Central memory CD8-positive, alpha-beta T cell (primary cell): Measurements from ENCODE around the gene NEK6.
A peak's percentile ranks its signal among the peaks of the same experiment; 100 is the strongest.

Source experiments
- ATAC-seq: fragments of 150-1000 bp; cut with Tn5 transposase; replicated peaks from 2 replicates; pipeline ENCODE4 v1.10.0; 2022; ENCODE audit warnings: mild to moderate bottlenecking, moderate FRiP score, moderate number of reproducible peaks; ENCODE audit not compliant: poor library complexity, severe bottlenecking; ENCODE audit errors: extremely low read depth
- DNase-seq, 2 donors: peaks; one replicate each; pipeline ENCODE4 v3.0.0; 2021; ENCODE audit warnings: low spot score in 2 of 2
- H3K27ac Mint-ChIP-seq: one replicate; pipeline ENCODE4 v1.8.0; 2022; ENCODE audit warnings: low read depth, mild to moderate bottlenecking, moderate library complexity, mixed read lengths
- H3K27me3 Mint-ChIP-seq: one replicate; pipeline ENCODE4 v1.8.0; 2022; ENCODE audit warnings: mixed read lengths
- H3K36me3 Mint-ChIP-seq: one replicate; pipeline ENCODE4 v1.8.0; 2022; ENCODE audit warnings: mild to moderate bottlenecking, moderate library complexity, mixed read lengths; ENCODE audit not compliant: insufficient read depth
- H3K4me1 Mint-ChIP-seq: one replicate; pipeline ENCODE4 v1.8.0; 2022; ENCODE audit warnings: mixed read lengths
- H3K4me3 Mint-ChIP-seq: one replicate; pipeline ENCODE4 v1.8.0; 2022; ENCODE audit warnings: mild to moderate bottlenecking, moderate library complexity, mixed read lengths
- H3K9me3 Mint-ChIP-seq: one replicate; pipeline ENCODE4 v1.8.0; 2022; ENCODE audit warnings: mixed read lengths

The NEK6 gene

DNA sequence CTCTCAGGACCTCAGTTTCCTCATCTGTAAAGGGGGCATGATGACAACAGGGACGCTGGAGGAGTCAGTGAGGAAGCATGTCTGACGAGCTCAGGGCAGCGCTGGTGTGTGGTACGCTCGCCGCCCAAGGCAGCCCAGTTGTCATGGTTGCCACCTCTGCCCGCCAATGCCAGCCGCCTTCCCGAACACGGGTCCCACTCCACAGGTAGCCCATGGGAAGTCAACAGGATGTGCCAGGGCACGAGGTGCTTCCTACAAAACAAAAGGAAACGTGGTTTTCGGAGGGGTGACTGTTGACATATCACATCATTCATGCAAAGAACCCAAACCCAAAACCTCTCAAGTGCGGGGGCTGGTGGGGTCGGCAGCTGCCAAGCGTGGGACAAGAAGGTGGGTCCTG is 58.1 kb downstream of the NEK6 start:
- Mint-ChIP-seq H3K27me3 (no peaks in the 10 kb centered on the region), H3K9me3 (no peaks in the 10 kb centered on the region), H3K4me3 (no peak overlapping the region), H3K36me3 (peaks cover 9% of the 10 kb centered on the region), H3K4me1 (peaks cover 8% of the 10 kb centered on the region), H3K27ac (no peak overlapping the region)
- no peak for DNase-seq
- no peak for ATAC-seq

DNA sequence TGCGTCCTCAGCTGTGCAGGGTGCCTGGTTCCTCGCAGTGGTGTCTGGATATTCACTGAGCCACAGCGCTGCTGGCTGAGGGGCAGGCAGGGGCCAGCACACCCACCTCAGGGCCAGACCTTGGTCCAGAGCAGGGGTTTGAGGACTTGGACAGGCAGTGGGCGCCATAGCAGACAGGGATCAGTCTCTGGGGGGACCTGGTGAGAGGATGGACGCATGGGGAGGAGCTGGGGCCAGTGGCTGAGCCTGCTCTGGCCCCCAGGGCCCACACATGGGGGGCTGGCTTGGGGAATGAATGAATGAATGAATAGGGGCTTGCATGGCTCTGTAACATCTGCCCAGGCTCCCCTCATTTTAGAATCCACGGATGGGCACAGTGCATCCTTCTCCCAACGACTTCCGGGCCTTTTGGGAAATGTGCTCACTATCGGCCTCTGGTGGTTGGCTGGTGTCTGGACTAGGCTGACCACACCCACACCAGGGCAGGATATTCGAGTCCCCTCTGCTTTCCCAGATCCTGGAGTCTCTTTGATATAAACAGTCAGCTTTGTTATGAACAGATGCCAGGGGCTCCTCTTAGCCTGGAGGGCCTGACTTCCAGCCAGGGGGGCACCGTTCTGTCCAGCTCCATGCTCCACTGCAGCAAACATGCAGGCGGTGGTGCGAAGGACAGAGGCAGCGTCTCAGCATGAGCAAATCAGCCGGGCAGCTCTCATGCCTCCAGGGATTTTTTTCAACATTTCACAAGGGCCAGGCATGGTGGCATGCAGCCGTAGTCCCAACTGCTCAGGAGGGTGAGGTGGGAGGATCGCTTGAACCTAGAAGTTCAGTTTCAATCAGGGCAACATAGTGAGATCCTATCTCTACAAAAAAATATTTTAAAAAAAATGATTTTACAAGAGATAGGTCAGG is 62.6 kb downstream of the NEK6 start:
- ATAC-seq (no peak), DNase-seq (no peak)
- H3K27me3 Mint-ChIP-seq, result no peaks in the 10 kb centered on the region
- peaks cover 14% of the 10 kb centered on the region for H3K36me3 Mint-ChIP-seq
- no peaks in the 10 kb centered on the region for H3K9me3 Mint-ChIP-seq
- no peak overlapping the region for H3K4me3 Mint-ChIP-seq
- H3K27ac Mint-ChIP-seq, result no peak overlapping the region
- H3K4me1 Mint-ChIP-seq, result peaks cover 8% of the 10 kb centered on the region

DNA sequence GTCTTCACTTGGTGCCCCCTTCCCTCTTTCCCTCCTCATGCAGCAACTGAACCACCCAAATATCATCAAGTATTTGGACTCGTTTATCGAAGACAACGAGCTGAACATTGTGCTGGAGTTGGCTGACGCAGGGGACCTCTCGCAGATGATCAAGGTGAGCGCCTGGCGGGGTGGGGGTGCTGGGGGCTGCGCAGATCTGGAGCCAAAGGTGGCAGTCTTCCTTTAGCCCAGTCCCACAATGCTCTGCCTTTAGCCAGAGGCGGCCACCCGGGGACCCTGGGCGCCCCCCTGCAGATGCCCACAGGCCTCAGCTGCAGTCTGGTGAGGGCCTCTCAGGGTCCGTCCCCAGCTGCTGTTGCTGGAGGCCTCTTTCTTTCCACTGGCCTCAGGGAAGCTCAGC is 63.7 kb downstream of the NEK6 start:
- no peaks in the 10 kb centered on the region for H3K9me3 Mint-ChIP-seq
- H3K36me3 Mint-ChIP-seq, result peaks cover 12% of the 10 kb centered on the region
- H3K4me3 Mint-ChIP-seq, result no peak overlapping the region
- H3K4me1 Mint-ChIP-seq, result peaks cover 8% of the 10 kb centered on the region
- no peaks in the 10 kb centered on the region for H3K27me3 Mint-ChIP-seq
- DNase-seq (no peak), ATAC-seq (no peak)
- no peak overlapping the region for H3K27ac Mint-ChIP-seq

DNA sequence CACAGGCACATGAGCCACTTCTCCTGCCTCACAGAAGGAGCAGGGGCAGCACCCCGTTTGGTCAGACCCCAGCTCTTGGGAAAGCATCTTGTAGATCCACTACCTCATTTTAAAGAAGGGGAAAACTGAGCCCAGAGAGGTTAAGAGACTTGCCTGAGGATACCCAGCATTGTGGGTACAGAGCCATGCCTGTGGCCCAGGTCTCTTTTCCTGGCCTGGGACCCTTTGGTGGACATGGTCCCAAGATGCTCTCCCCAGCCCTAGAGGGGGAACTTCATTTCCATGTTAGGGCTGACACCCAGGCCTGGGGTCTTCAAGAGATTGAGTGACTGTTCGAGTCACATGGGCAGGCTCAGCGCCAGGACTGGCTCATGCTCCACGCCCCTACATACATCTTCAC is 64.2 kb downstream of the NEK6 start:
- DNase-seq, result no peak
- H3K36me3 Mint-ChIP-seq, result peaks cover 9% of the 10 kb centered on the region
- peaks cover 8% of the 10 kb centered on the region for H3K4me1 Mint-ChIP-seq
- no peak overlapping the region for H3K4me3 Mint-ChIP-seq
- no peak overlapping the region for H3K27ac Mint-ChIP-seq
- no peaks in the 10 kb centered on the region for H3K9me3 Mint-ChIP-seq
- no peaks in the 10 kb centered on the region for H3K27me3 Mint-ChIP-seq
- no peak for ATAC-seq

DNA sequence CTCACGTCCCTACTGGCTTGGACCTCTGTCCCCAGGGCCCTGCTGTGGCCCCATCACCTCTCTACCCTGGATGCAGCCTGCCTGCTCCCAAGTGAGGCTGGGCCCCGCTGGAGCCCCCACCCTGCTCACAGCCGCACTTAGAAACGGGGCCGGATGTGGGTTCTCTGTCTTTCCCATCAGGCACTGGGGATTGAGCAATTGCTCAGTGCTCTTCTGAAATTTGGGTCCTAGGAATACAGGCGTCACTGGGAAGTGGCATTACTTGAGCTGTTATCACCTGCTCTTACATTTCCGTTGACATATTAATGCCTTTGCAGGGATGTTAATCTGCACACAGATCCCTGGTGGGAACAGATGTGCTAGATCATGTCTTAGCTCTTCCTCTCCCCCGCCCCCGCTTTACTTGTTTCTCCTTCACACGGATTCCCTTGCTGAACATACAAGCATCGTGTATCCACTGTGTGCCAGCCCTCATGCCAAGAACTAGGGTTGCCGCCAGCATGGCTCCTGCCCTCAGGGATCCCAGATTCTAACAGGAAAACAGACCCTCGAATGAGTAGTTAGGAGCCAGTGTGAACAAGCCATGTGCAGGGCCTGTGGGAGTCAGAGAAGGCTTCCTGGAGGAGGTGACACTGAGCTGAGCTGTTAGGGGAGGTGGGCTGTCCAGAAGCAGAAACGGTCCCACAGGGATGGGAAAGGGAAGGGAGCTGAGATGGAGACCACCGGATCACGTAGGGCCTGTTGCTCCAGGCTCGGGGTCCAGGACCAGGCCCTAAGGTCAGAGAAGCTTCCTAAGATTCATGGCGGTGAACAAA is 65.1 kb downstream of the NEK6 start:
- no peak for DNase-seq
- H3K4me1 Mint-ChIP-seq, result peaks cover 8% of the 10 kb centered on the region
- H3K4me3 Mint-ChIP-seq, result no peak overlapping the region

DNA sequence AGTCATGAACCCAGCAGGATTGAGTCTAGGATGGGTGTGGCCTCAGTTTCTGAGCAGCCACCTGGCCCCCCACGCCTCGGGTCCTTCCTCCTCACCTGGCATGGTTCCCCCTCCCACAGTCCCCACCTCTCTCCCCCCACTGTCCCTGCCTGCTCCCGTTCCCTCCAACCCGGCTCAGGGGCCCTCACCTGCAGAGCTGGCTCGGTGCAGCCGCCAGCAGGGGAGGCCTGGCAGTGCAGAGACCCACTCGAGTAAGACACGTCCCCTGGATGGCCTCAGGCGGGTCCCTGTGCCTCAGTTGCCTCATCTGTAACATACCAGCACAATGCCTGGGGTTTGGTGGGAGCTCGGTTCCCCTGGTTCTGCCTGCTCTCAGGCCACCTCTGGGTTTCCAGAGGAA is 66.2 kb downstream of the NEK6 start:
- H3K27ac Mint-ChIP-seq, result no peak overlapping the region
- H3K4me1 Mint-ChIP-seq, result peaks cover 8% of the 10 kb centered on the region
- no peaks in the 10 kb centered on the region for H3K27me3 Mint-ChIP-seq
- H3K4me3 Mint-ChIP-seq, result no peak overlapping the region
- H3K9me3 Mint-ChIP-seq, result no peaks in the 10 kb centered on the region
- no peak for DNase-seq
- no peak for ATAC-seq
- H3K36me3 Mint-ChIP-seq, result peaks cover 11% of the 10 kb centered on the region

More for the DNA sequence above, 65.1 kb downstream of the NEK6 start:
- Mint-ChIP-seq H3K27me3 (no peaks in the 10 kb centered on the region), H3K9me3 (no peaks in the 10 kb centered on the region), H3K27ac (peak overlapping the region; percentile 29), H3K36me3 (peaks cover 8% of the 10 kb centered on the region)
- no peak for ATAC-seq

DNA sequence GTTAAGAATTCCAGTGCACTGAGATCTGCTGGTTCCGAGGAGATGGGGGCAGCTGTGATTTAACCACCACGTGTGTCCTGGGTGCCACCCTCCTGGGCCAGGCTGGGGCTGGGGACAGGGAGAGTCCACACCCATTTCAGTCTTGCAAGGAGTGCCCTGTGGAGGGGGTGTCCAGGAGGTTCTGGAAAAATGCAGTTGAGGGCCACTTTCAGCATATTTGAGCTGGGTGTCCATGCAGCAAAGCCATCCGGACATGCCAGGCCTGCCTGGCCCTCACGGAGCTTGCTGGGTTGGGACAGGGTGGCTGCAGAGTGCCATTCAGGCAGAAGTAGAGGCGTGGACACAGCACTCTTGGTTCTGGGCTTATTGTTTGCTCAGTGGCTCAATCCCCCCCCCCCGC is 68.1 kb downstream of the NEK6 start:
- Mint-ChIP-seq H3K27me3 (no peaks in the 10 kb centered on the region), H3K9me3 (no peaks in the 10 kb centered on the region), H3K27ac (no peak overlapping the region), H3K4me1 (no peaks in the 10 kb centered on the region), H3K36me3 (peaks cover 9% of the 10 kb centered on the region), H3K4me3 (no peak overlapping the region)
- ATAC-seq (no peak), DNase-seq (no peak)

DNA sequence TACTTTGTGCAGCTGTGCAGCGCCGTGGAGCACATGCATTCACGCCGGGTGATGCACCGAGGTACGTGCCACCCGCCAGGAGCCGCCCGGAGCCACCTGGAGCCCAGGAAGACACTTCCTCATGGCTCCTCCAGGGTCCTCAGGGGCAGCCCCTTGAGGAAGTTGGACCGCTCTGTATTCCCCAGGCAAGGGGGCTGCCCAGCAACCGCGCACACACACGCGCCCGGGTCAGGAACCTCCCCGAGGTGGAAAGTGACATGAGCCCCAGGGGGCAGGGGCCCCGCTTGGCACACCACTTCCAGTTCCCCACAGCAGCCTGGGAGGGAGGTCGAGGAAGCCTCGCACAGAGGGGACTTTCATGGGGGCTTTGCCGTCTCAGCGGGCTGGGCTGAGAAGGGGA is 68.6 kb downstream of the NEK6 start:
- ATAC-seq, result no peak

DNA sequence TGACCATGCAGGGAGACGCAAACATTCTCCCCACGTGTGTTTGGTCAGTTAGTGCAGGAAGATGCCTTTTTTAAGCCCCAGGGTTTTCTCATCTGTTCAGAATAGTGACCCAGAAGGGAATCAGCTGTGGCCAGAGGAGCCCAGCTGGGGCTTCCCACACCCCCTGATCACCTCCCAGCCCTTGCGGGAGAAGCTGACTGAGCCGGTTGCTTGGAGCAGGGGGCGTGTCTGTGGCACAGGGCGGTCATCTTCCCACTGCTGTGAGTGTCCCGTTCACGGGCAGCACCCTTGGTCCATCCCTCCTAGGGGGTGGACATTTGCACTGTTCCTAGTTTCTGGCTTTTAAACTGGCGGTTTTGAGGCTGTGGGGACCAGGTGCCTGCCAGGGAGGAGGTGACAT is 69.7 kb downstream of the NEK6 start:
- Mint-ChIP-seq H3K27ac (no peak overlapping the region), H3K36me3 (peaks cover 9% of the 10 kb centered on the region), H3K4me1 (no peaks in the 10 kb centered on the region), H3K27me3 (no peaks in the 10 kb centered on the region), H3K4me3 (no peak overlapping the region), H3K9me3 (no peaks in the 10 kb centered on the region)
- DNase-seq (no peak), ATAC-seq (no peak)

More for the DNA sequence above, 68.6 kb downstream of the NEK6 start:
- Mint-ChIP-seq H3K9me3 (no peaks in the 10 kb centered on the region), H3K27me3 (no peaks in the 10 kb centered on the region), H3K36me3 (peaks cover 9% of the 10 kb centered on the region), H3K27ac (no peak overlapping the region), H3K4me3 (no peak overlapping the region), H3K4me1 (no peaks in the 10 kb centered on the region)
- DNase-seq, result no peak

DNA sequence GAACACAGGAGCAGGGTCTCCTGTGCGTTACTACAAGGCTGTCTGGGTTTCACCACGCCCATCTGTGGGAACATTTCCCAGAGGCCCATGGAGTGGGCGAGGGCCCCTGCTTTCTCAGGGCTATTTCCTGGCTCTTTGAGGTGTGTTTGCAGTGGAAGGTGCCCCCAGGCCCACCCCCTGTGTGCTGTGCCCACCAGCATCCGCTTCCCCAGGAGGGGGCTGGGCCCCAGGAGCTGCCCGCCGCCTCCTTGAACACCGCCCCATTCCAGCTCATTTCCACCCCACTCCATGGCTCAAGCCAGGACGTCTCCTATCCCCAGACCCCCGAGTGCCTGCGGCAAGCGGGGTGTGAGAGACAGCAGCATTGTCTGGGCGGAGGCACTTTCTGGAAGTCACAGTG is 70.5 kb downstream of the NEK6 start:
- no peak overlapping the region for H3K4me3 Mint-ChIP-seq
- H3K27ac Mint-ChIP-seq, result no peak overlapping the region
- no peaks in the 10 kb centered on the region for H3K27me3 Mint-ChIP-seq
- no peak for ATAC-seq
- no peak for DNase-seq
- H3K9me3 Mint-ChIP-seq, result no peaks in the 10 kb centered on the region
- H3K36me3 Mint-ChIP-seq, result peaks cover 7% of the 10 kb centered on the region
- H3K4me1 Mint-ChIP-seq, result no peaks in the 10 kb centered on the region

DNA sequence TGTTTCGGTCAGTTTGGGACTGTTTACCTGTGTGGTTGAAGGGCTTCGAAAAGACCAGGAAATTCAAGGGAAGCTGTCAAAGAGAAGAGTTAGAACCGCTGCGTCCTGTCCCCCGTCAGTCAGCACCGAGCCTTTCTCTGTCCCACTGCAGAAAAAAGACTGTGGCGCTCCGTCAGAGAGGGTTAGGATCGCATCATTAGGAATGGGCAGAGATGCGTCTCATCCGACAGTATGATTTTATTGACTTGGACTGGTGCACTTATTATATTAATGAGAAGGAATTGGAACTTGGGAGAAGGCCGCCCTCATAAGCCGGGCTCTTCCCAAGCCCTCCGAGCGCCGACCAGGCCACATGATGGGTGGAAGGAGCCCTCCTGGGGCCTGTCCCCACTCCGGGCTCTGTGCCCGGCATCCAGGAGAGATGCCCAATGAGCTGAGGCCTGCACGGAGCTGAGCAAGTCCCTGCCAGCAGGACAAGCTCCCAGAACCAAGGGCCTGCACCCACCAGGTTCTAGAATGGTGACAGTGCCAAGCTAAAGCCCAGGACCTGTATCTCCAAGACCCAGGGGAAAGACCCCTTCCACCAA is 71.5 kb downstream of the NEK6 start:
- DNase-seq (no peak), ATAC-seq (no peak)
- H3K36me3 Mint-ChIP-seq, result peaks cover 8% of the 10 kb centered on the region
- no peaks in the 10 kb centered on the region for H3K9me3 Mint-ChIP-seq
- H3K27ac Mint-ChIP-seq, result no peak overlapping the region
- no peaks in the 10 kb centered on the region for H3K4me1 Mint-ChIP-seq
- H3K4me3 Mint-ChIP-seq, result no peak overlapping the region
- no peaks in the 10 kb centered on the region for H3K27me3 Mint-ChIP-seq

DNA sequence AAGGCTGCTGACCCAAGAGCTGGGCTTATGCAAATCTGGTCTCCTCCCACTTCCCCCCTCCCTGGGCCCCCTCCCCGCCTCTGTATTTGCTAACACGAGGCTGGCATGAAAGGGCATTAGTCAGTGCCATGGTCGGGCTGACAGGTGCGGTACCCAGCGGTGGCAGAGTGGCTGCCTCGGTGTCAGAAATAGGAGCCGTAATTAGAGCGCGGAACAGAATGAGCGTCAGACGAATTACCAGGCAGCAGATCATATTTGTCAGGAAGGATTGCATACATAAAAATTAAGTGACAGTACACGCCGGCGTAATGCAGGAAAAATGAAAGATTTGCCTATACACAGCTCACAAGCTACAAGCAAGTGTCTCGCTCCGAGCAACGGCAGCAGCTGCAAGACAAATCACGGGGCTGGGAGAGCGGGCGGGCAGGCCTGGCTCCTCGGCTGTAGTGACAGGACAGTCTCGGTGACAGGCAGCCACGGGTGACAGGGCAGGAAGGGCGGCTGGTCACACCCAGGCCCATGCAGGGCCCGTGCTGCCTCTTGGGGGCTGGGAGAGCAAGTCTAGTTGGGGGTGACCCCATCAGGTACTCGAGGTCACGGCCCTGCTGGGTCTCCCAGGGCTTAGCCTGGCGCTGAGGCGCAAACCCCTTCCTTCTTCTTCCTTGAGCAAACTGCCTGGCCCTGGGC is 72.4 kb downstream of the NEK6 start:
- DNase-seq (no peak), ATAC-seq (no peak)
- H3K36me3 Mint-ChIP-seq, result peaks cover 8% of the 10 kb centered on the region
- H3K27me3 Mint-ChIP-seq, result no peaks in the 10 kb centered on the region
- H3K27ac Mint-ChIP-seq, result no peak overlapping the region
- no peaks in the 10 kb centered on the region for H3K9me3 Mint-ChIP-seq
- H3K4me1 Mint-ChIP-seq, result no peaks in the 10 kb centered on the region
- H3K4me3 Mint-ChIP-seq, result no peak overlapping the region
